Endothelial cell of umbilical vein (primary cell): ENCODE data around the gene SYNGAP1. TPM values are rescaled to one million over a fixed set of nuclear protein-coding genes. Genes with fewer than 3 reads are reported as not detected.

Source experiments
- BruUV-seq: library from RNA; stranded (reverse); fragments of 400-500 nt; replicated peaks from 2 replicates; lab custom pipeline; 2021; lab: Mats Ljungman, UMichigan
- CTCF ChIA-PET: fragments of 300-600, 350-600 bp; sonication (Branson Sonifier 250); formaldehyde crosslinking; loops from one replicate; lab custom pipeline; 2021; ENCODE audit warnings: antibody characterized with exemption, inconsistent platforms; lab: Charles Lee
- POLR2A ChIA-PET: fragments of 300-600, 350-600 bp; sonication (Branson Sonifier 250); formaldehyde crosslinking; loops from one replicate; lab custom pipeline; 2021; ENCODE audit warnings: antibody characterized with exemption, inconsistent platforms; lab: Charles Lee
- DNase-seq: peaks from one replicate; pipeline ENCODE4 v3.0.0-alpha.2; 2011; ENCODE audit warnings: low read depth, low spot score
- FAIRE-seq: peaks from 2 replicates; lab custom pipeline; 2011; peaks lifted over from hg19 to GRCh38; lab: Jason Lieb, UNC
- H2AFZ ChIP-seq: 2 replicates; pipeline ENCODE4 v1.6.0; 2012; ENCODE audit warnings: low read depth, low read length, control low read depth, inconsistent platforms
- H3K27ac ChIP-seq: 2 replicates; pipeline ENCODE4 v1.5.1; 2011; ENCODE audit warnings: low read depth, mild to moderate bottlenecking, control low read depth, low read length, moderate library complexity; ENCODE audit not compliant: insufficient read depth
- H3K27me3 ChIP-seq, 2 experiments: 2 replicates each; pipeline versions ENCODE4 v1.6.0 to v1.6.1; 2011; ENCODE audit warnings: low read length in 2 of 2, mixed read lengths in 1 of 2; ENCODE audit not compliant: control insufficient read depth in 2 of 2, insufficient read depth in 2 of 2
- H3K36me3 ChIP-seq, 2 experiments: 2 replicates in 1 of 2; 3 replicates in 1 of 2; pipeline ENCODE4 v1.5.1; 2011; ENCODE audit warnings: low read length in 2 of 2, mild to moderate bottlenecking in 1 of 2, moderate library complexity in 1 of 2; ENCODE audit not compliant: control insufficient read depth in 2 of 2, insufficient read depth in 2 of 2; ENCODE audit errors: extremely low read depth in 1 of 2
- H3K4me1 ChIP-seq: 3 replicates; pipeline ENCODE4 v1.5.1; 2011; ENCODE audit warnings: mild to moderate bottlenecking, low read length; ENCODE audit not compliant: control insufficient read depth, insufficient read depth; ENCODE audit errors: extremely low read depth
- H3K4me2 ChIP-seq: 2 replicates; pipeline ENCODE4 v1.6.1; 2011; ENCODE audit warnings: low read length, control low read depth, mixed read lengths; ENCODE audit not compliant: insufficient read depth
- H3K4me3 ChIP-seq, 3 experiments: fragments of 200-600 bp in 1 of 3; sonication (generic), shearing (Covaris generic) in 1 of 3; replicated peaks in 1 of 3; 2 replicates each; pipeline ENCODE4 v1.5.1; 2011 to 2016; ENCODE audit warnings: control low read depth in 3 of 3, low read length in 3 of 3, mild to moderate bottlenecking in 2 of 3, inconsistent platforms in 1 of 3, low read depth in 1 of 3, moderate library complexity in 1 of 3; ENCODE audit not compliant: insufficient read depth in 1 of 3
- H3K79me2 ChIP-seq: 2 replicates; pipeline ENCODE4 v1.6.0; 2012; ENCODE audit warnings: low read length, inconsistent platforms; ENCODE audit not compliant: control insufficient read depth, insufficient read depth
- H3K9ac ChIP-seq: replicated peaks from 2 replicates; pipeline ENCODE3; 2011; ENCODE audit warnings: low read length, control low read depth; ENCODE audit not compliant: insufficient read depth; ENCODE audit errors: extremely low read depth
- H3K9me1 ChIP-seq: replicated peaks from 3 replicates; pipeline ENCODE4 v1.6.0; 2011; ENCODE audit warnings: mild to moderate bottlenecking, low read length; ENCODE audit not compliant: control insufficient read depth, insufficient read depth; ENCODE audit errors: extremely low read depth
- H3K9me3 ChIP-seq: replicated peaks from 2 replicates; pipeline ENCODE4 v1.5.1; 2012; ENCODE audit warnings: low read length, inconsistent platforms; ENCODE audit not compliant: control insufficient read depth, insufficient read depth
- H4K20me1 ChIP-seq: replicated peaks from 2 replicates; pipeline ENCODE3; 2011; ENCODE audit warnings: mild to moderate bottlenecking, low read length; ENCODE audit not compliant: control insufficient read depth, insufficient read depth; ENCODE audit errors: extremely low read depth
- EZH2 ChIP-seq: IDR thresholded peaks from 2 replicates; pipeline ENCODE4 v1.6.1; 2012; ENCODE audit warnings: borderline replicate concordance, low read depth, mild to moderate bottlenecking, moderate library complexity, low read length, inconsistent platforms; ENCODE audit not compliant: severe bottlenecking
- FOS ChIP-seq: IDR thresholded peaks from 2 replicates; pipeline ENCODE4 v1.6.1; 2011; ENCODE audit warnings: mild to moderate bottlenecking, low read length, moderate library complexity, borderline replicate concordance; ENCODE audit not compliant: insufficient read depth
- GATA2 ChIP-seq: IDR thresholded peaks from 2 replicates; pipeline ENCODE4 v1.7.0; 2011; ENCODE audit warnings: low read depth, mild to moderate bottlenecking, moderate library complexity, mixed read lengths, low read length; ENCODE audit not compliant: insufficient read length, insufficient read depth
- JUN ChIP-seq: IDR thresholded peaks from 2 replicates; pipeline ENCODE4 v1.6.1; 2011; ENCODE audit warnings: borderline replicate concordance, low read depth; ENCODE audit not compliant: insufficient read length, insufficient read depth
- MYC ChIP-seq: IDR thresholded peaks from one replicate; pipeline ENCODE4 v1.6.1; 2011; ENCODE audit warnings: mild to moderate bottlenecking, low read depth, low read length
- POLR2A ChIP-seq: IDR thresholded peaks from 2 replicates; pipeline ENCODE4 v1.6.1; 2012; ENCODE audit warnings: low read depth, mild to moderate bottlenecking, control low read depth, low read length
- POLR2AphosphoS5 ChIP-seq: IDR thresholded peaks from 2 replicates; pipeline ENCODE4 v1.6.1; 2012; ENCODE audit warnings: low read depth, mild to moderate bottlenecking, control low read depth, low read length, moderate library complexity; ENCODE audit not compliant: insufficient read depth
- dilution Hi-C: fragments of 300-500 bp; cut with MboI; formaldehyde crosslinking; loops from one replicate; pipeline ENCODE4 v1.15.0; 2019; ENCODE audit warnings: low sequenced_read_pairs; ENCODE audit not compliant: extremely low pct_ligation_motif_present
- intact Hi-C: fragments of 100-400 bp; cut with micrococcal nuclease; formaldehyde crosslinking; loops from one replicate; pipeline ENCODE4 v1.10.0; 2022
- polyA plus RNA-seq, 4 experiments: library from polyadenylated mRNA; depleted of rRNA in 3 of 4; stranded (reverse) in 3 of 4; unstranded in 1 of 4; fragments of >200 nt; gene quantifications; 2 replicates each; pipeline versions ENCODE4 v1.2.1 to v1.2.3, GENCODE V29; 2011 to 2012; ENCODE audit warnings: missing spikeins in 1 of 4
- total RNA-seq: library from RNA; stranded (reverse); gene quantifications from 2 replicates; pipeline ENCODE4 v1.2.3, GENCODE V29; 2021
- TF ChIP-seq, protein P1 (sequence below): IDR thresholded peaks from 2 replicates; pipeline ENCODE4 v1.6.1; 2011; ENCODE audit not compliant: insufficient read depth, insufficient read length
- TF ChIP-seq, protein P2 (sequence below), 2 donors: IDR thresholded peaks; 1 replicate in 1 of 2; 2 replicates in 1 of 2; pipeline ENCODE4 v1.5.1; 2011; ENCODE audit warnings: low read length in 2 of 2, mild to moderate bottlenecking in 2 of 2, moderate library complexity in 2 of 2, control low read depth in 1 of 2, inconsistent platforms in 1 of 2, low read depth in 1 of 2; ENCODE audit not compliant: insufficient read depth in 1 of 2; ENCODE audit errors: extremely low read depth in 1 of 2

Gene SYNGAP1
- total and polyA plus RNA-seq, 2 donors (not counting 3 experiments of a cell fraction or from before 2014, with no cell fraction given): 7.3 to 15.1 TPM

DNA sequence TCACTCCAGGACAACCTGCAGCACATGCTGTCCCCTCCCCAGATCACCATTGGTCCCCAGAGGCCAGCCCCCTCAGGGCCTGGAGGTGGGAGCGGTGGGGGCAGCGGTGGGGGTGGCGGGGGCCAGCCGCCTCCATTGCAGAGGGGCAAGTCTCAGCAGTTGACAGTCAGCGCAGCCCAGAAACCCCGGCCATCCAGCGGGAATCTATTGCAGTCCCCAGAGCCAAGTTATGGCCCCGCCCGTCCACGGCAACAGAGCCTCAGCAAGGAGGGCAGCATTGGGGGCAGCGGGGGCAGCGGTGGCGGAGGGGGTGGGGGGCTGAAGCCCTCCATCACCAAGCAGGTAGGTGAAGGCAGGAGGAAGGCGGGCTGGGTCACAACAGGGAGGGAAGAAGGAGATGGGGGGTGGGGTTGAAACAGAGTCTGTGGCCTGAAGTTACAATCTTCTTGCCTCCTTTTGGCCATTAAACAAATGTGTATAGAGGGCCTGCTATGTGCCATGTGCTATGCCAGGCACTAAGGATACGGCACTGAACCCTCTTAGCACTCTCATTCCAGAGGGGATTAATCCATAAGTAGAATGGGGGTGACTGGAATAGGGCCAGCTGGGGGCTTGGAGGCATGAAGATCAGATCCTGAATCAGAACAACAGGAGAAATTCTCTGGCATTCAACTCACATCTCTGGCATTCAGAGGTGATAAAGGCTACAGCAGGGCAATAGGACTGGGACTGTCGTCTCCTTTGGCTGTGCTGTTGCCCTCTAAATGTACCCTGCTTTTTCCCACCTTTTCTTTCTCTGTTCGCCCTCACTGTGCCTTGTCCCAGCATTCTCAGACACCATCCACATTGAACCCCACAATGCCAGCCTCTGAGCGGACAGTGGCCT lies 24.0 kb downstream of the SYNGAP1 start:
- Histone ChIP-seq H4K20me1 (no peaks in the 10 kb centered on the region), H3K4me3 (no peak overlapping the region), H2AFZ (no peak overlapping the region), H3K4me2 (no peak overlapping the region), H3K27ac (no peak overlapping the region), H3K4me1 (no peaks in the 10 kb centered on the region), H3K79me2 (no peaks in the 10 kb centered on the region), H3K27me3 (no peaks in the 10 kb centered on the region), H3K9me1 (no peaks in the 10 kb centered on the region), H3K36me3 (peaks cover 0 to 16% of the 10 kb centered on the region in 2 experiments), H3K9me3 (no peaks in the 10 kb centered on the region), H3K9ac (no peak overlapping the region)
- POLR2A ChIA-PET: no interaction called here
- dilution Hi-C loops (no loop called here), intact Hi-C loops (no loop called here)
- DNase-seq (no peak), FAIRE-seq (no peak)
- TF ChIP-seq POLR2A: no peak
- TF ChIP-seq, protein P1, sequence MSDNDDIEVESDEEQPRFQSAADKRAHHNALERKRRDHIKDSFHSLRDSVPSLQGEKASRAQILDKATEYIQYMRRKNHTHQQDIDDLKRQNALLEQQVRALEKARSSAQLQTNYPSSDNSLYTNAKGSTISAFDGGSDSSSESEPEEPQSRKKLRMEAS: no peak
- TF ChIP-seq, protein P2, sequence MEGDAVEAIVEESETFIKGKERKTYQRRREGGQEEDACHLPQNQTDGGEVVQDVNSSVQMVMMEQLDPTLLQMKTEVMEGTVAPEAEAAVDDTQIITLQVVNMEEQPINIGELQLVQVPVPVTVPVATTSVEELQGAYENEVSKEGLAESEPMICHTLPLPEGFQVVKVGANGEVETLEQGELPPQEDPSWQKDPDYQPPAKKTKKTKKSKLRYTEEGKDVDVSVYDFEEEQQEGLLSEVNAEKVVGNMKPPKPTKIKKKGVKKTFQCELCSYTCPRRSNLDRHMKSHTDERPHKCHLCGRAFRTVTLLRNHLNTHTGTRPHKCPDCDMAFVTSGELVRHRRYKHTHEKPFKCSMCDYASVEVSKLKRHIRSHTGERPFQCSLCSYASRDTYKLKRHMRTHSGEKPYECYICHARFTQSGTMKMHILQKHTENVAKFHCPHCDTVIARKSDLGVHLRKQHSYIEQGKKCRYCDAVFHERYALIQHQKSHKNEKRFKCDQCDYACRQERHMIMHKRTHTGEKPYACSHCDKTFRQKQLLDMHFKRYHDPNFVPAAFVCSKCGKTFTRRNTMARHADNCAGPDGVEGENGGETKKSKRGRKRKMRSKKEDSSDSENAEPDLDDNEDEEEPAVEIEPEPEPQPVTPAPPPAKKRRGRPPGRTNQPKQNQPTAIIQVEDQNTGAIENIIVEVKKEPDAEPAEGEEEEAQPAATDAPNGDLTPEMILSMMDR (IDR thresholded peaks at IDR 0.05; ENCODE audit: extremely low read depth in 1 of 2, insufficient read depth in 1 of 2, low read depth in 1 of 2, low read length in 2 of 2): no peak
- no peak for TF ChIP-seq EZH2
- no peak for TF ChIP-seq FOS
- TF ChIP-seq MYC: no peak
- no peak for TF ChIP-seq GATA2
- no peak for TF ChIP-seq POLR2AphosphoS5
- TF ChIP-seq JUN: no peak
- CTCF ChIA-PET: interaction anchor here (0.6 kb wide), 1 partner anchor 604 kb away, joined by 3 read pairs; no protein-coding TSS in a partner anchor
- no TSS peak for BruUV-seq
